ENCODE results near the gene ZBED3. TPM values are rescaled to one million over a fixed set of nuclear protein-coding genes. Genes with fewer than 3 reads are reported as not detected.
A peak's percentile ranks its signal among the peaks of the same experiment; 100 is the strongest.

Gene ZBED3
- total and polyA plus RNA-seq, 9 of the 15 experiments (the other 6 are each of a cell fraction or from before 2014, with no cell fraction given) = 0.01 to 0.03 (median 0.01) TPM; not detected in 5

- TF ChIP-seq ETS1 (conservative IDR thresholded peaks at IDR 0.05; ENCODE audit: control insufficient read depth, low read depth, low read length) (no peak), ZNF699 (CRISPR knock-in tag; IDR thresholded peaks at IDR 0.05; ENCODE audit: insufficient replicate concordance) (no peak), STAT6 (CRISPR knock-in tag; IDR thresholded peaks at IDR 0.05) (no peak), FOS (IDR thresholded peaks at IDR 0.05; ENCODE audit: extremely low read depth, insufficient read length) (no peak), CHD2 (IDR thresholded peaks at IDR 0.05; ENCODE audit: low read depth, low read length) (no peak), ZBTB26 (CRISPR knock-in tag; IDR thresholded peaks at IDR 0.05) (no peak), CBFA2T2 (conservative IDR thresholded peaks at IDR 0.05) (no peak), POU5F1 (IDR thresholded peaks at IDR 0.05; ENCODE audit: borderline replicate concordance, low read depth, low read length, partially characterized antibody) (peak; percentile 46), ZNF12 (CRISPR knock-in tag; IDR thresholded peaks at IDR 0.05) (no peak), GABPB1 (CRISPR knock-in tag; IDR thresholded peaks at IDR 0.05) (peak; percentile 92), ZNF277 (CRISPR knock-in tag; IDR thresholded peaks at IDR 0.05; ENCODE audit: borderline replicate concordance) (no peak), HDAC2 (IDR thresholded peaks at IDR 0.05) (peak; percentile 64; the same call in 1 of the 2 replicates), RB1 (IDR thresholded peaks at IDR 0.05; ENCODE audit: low read depth) (peak; percentile 29; the same call in 1 of the 2 replicates), NKRF (IDR thresholded peaks at IDR 0.05; ENCODE audit: borderline replicate concordance) (peak; percentile 61; the same call in 1 of the 2 replicates), HDAC3 (IDR thresholded peaks at IDR 0.05; ENCODE audit: borderline replicate concordance, partially characterized antibody) (no peak), CAMTA2 (CRISPR knock-in tag; conservative IDR thresholded peaks at IDR 0.05) (no peak), SIN3A (IDR thresholded peaks at IDR 0.05; ENCODE audit: borderline replicate concordance in 2 of 2, control insufficient read depth in 1 of 2, low read depth in 2 of 2, low read length in 2 of 2) (0 out of 4 replicates have a peak, but pooled peaks of 1 of the 2 experiments have one; percentile 31)
These were observed 56.7 kb downstream of the ZBED3 start, which contains the start of gene AGGF1 (continued) for GRCh38 chr5:77030097-77031071.

Data from K562 (cell line).